Measurements from ENCODE around the gene STK4.

GRCh38 chr20:44969300-44969894 lies 3.1 kb downstream of the STK4 start:
- TF ChIP-seq CTCF (IDR thresholded peaks at IDR 0.05; ENCODE audit: insufficient read depth, low read length) (no peak), GABPA (IDR thresholded peaks at IDR 0.05; ENCODE audit: low read depth) (no peak), REST (IDR thresholded peaks at IDR 0.05; ENCODE audit: insufficient replicate concordance, low read depth) (no peak), POLR2AphosphoS5 (IDR thresholded peaks at IDR 0.05; ENCODE audit: low read depth) (no peak)

All from HL-60 (cell line).